C4-2B (cell line): ENCODE measurements around the gene INPP4B.
"Not testable (repeated sequence)": the region's sequence is repeated elsewhere in the genome, so short reads cannot be mapped to it uniquely, and the experiment has no call there.

Source experiments
- H3K27ac ChIP-seq: fragments of 450-650 bp; 2 replicates; pipeline ENCODE4 v1.5.1; 2017
- ZFX ChIP-seq: fragments of 450-650 bp; IDR thresholded peaks from 2 replicates; pipeline ENCODE4 v1.6.1; 2017
- TF ChIP-seq, protein P1 (sequence below): fragments of 450-650 bp; conservative IDR thresholded peaks from 2 replicates; pipeline ENCODE4 v1.5.1; 2017; ENCODE audit warnings: mild to moderate bottlenecking

INPP4B gene

GRCh38 chr4:142648378-142648777 is 197.7 kb downstream of the INPP4B start:
- TF ChIP-seq, protein P1, sequence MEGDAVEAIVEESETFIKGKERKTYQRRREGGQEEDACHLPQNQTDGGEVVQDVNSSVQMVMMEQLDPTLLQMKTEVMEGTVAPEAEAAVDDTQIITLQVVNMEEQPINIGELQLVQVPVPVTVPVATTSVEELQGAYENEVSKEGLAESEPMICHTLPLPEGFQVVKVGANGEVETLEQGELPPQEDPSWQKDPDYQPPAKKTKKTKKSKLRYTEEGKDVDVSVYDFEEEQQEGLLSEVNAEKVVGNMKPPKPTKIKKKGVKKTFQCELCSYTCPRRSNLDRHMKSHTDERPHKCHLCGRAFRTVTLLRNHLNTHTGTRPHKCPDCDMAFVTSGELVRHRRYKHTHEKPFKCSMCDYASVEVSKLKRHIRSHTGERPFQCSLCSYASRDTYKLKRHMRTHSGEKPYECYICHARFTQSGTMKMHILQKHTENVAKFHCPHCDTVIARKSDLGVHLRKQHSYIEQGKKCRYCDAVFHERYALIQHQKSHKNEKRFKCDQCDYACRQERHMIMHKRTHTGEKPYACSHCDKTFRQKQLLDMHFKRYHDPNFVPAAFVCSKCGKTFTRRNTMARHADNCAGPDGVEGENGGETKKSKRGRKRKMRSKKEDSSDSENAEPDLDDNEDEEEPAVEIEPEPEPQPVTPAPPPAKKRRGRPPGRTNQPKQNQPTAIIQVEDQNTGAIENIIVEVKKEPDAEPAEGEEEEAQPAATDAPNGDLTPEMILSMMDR = no peak
- TF ChIP-seq ZFX = no peak
- H3K27ac ChIP-seq = no peak overlapping the region

GRCh38 chr4:142645475-142646108 is 200.5 kb downstream of the INPP4B start:
- no peak for TF ChIP-seq ZFX
- TF ChIP-seq, protein P1 = no peak
- no peak overlapping the region for H3K27ac ChIP-seq

- H3K27ac ChIP-seq = not testable (repeated sequence)
Measured at GRCh38 chr4:142644628-142645027, 201.5 kb downstream of the INPP4B start.

DNA sequence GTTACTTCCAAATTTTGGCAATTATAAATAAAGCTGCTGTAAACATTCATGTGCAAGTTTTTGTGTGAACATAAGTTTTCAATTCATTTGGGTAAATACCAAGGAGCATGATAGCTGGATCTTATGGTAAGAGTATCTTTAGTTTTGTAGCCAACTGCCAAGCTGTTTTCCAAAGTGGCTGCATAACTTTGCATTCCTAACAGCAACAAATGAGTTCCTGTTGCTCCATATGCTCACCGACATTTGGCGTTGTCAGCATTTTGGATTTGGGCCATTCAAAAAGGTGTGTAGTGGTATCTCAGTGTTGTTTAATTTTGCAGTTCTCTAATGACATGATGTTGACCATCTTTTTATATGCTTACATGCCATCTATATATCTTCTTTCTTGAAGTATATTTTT is 208.5 kb downstream of the INPP4B start:
- TF ChIP-seq, protein P1 = no peak
- no peak for TF ChIP-seq ZFX
- H3K27ac ChIP-seq = no peak overlapping the region

GRCh38 chr4:142631836-142632235 is 214.3 kb downstream of the INPP4B start:
- no peak overlapping the region for H3K27ac ChIP-seq
- TF ChIP-seq, protein P1 = no peak
- TF ChIP-seq ZFX = no peak

- no peak for TF ChIP-seq ZFX
- TF ChIP-seq, protein P1 = no peak
- H3K27ac ChIP-seq = no peak overlapping the region
Measured at GRCh38 chr4:142615324-142615665, 230.8 kb downstream of the INPP4B start.

DNA sequence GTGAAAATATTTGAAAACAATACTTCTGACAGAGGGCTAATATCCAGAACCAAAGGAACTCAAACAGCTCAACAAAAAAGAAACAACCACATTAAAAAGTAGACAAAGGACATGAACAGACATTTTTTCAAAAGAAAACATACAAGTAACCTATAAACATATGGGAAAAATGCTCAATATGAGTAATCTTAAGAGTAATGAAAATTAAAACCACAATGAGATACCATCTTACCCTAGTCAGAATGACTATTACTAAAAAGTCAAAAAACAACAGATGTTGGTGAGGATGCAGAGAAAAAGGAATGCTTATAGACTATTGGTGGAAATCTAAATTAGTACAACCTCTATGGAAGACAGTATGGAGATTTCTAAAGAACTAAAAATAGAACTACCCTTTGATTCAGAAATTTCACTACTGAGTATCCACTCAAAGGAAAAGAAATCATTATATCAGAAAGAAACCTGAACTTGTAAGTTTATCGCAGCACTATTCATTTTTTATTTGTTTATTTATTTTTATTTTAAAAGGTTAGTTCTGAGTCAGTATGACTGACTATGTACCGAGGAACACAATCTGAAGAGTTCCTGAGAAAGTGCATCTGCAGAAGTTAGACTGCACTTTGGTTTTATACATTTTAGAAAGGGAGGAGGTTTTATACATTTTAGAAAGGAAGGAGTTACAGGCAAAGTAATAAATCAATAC is 231.3 kb downstream of the INPP4B start:
- TF ChIP-seq, protein P1 = no peak
- no peak for TF ChIP-seq ZFX
- no peak overlapping the region for H3K27ac ChIP-seq

DNA sequence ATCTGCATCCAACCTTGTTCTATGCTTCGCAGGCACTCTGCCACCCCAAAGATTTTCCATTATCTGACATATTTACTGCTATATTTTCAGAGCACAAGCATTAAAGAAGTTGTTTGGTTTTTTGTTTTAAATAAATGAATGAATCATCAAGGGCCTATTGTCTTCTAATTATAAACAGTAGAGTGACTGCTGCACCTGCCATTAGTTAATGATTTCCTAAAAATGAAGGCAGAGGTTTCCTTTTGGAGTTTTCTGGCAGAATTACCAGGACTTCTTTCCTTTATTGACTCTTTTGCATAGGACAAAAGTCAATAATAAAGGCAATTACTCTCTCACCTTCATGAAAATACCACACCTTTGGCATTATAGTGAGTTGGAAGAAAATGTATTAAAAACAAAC is 238.1 kb downstream of the INPP4B start:
- no peak for TF ChIP-seq ZFX
- H3K27ac ChIP-seq = no peak overlapping the region
